ENCODE data around the gene CNOT11. TPM values are rescaled to one million over a fixed set of nuclear protein-coding genes. Genes with fewer than 3 reads are reported as not detected.

Gene CNOT11
- total and polyA plus RNA-seq, 2 of the 13 experiments (the other 11 are each of a cell fraction or from before 2014, with no cell fraction given) = 114 to 209 TPM

GRCh38 chr2:101308432-101309210 lies 55.9 kb downstream of the CNOT11 start, which contains the start of gene RNF149 (continued):
- no peak for TF ChIP-seq TRIM22 (IDR thresholded peaks at IDR 0.05)
- peak; percentile 66 for TF ChIP-seq KLF12 (CRISPR knock-in tag; IDR thresholded peaks at IDR 0.05; ENCODE audit: borderline replicate concordance)
- peak; percentile 93 for TF ChIP-seq HBP1 (CRISPR knock-in tag; IDR thresholded peaks at IDR 0.05; ENCODE audit: low read depth)
- peak; percentile 98; the same call in 1 of the 2 replicates for TF ChIP-seq CBX5 (CRISPR knock-in tag; IDR thresholded peaks at IDR 0.05; ENCODE audit: borderline replicate concordance)
- peak; percentile 95 for TF ChIP-seq ZNF781 (CRISPR knock-in tag; IDR thresholded peaks at IDR 0.05; ENCODE audit: borderline replicate concordance, not compliant biosample characterization)
- TF ChIP-seq SMAD3 (CRISPR knock-in tag; IDR thresholded peaks at IDR 0.05) = peak; percentile 84
- TF ChIP-seq ZNF775 (CRISPR knock-in tag; IDR thresholded peaks at IDR 0.05; ENCODE audit: borderline replicate concordance) = peak; percentile 93; the same call in 1 of the 2 replicates
- no peak; the same call in 1 of the 2 replicates for TF ChIP-seq ZNF280B (CRISPR knock-in tag; IDR thresholded peaks at IDR 0.05; ENCODE audit: borderline replicate concordance)
- peak; percentile 97 for TF ChIP-seq ZNF501 (CRISPR knock-in tag; IDR thresholded peaks at IDR 0.05)
- peak; percentile 72 for TF ChIP-seq FOSL2 (CRISPR knock-in tag; IDR thresholded peaks at IDR 0.05)
- TF ChIP-seq, protein P1, sequence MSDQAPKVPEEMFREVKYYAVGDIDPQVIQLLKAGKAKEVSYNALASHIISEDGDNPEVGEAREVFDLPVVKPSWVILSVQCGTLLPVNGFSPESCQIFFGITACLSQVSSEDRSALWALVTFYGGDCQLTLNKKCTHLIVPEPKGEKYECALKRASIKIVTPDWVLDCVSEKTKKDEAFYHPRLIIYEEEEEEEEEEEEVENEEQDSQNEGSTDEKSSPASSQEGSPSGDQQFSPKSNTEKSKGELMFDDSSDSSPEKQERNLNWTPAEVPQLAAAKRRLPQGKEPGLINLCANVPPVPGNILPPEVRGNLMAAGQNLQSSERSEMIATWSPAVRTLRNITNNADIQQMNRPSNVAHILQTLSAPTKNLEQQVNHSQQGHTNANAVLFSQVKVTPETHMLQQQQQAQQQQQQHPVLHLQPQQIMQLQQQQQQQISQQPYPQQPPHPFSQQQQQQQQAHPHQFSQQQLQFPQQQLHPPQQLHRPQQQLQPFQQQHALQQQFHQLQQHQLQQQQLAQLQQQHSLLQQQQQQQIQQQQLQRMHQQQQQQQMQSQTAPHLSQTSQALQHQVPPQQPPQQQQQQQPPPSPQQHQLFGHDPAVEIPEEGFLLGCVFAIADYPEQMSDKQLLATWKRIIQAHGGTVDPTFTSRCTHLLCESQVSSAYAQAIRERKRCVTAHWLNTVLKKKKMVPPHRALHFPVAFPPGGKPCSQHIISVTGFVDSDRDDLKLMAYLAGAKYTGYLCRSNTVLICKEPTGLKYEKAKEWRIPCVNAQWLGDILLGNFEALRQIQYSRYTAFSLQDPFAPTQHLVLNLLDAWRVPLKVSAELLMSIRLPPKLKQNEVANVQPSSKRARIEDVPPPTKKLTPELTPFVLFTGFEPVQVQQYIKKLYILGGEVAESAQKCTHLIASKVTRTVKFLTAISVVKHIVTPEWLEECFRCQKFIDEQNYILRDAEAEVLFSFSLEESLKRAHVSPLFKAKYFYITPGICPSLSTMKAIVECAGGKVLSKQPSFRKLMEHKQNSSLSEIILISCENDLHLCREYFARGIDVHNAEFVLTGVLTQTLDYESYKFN (CRISPR knock-in tag; conservative IDR thresholded peaks at IDR 0.05) = peak; percentile 88
- no peak for TF ChIP-seq ZNF75D (CRISPR knock-in tag; IDR thresholded peaks at IDR 0.05; ENCODE audit: borderline replicate concordance)
- TF ChIP-seq DPF2 (CRISPR knock-in tag; IDR thresholded peaks at IDR 0.05; ENCODE audit: borderline replicate concordance, low read depth) = peak; percentile 95
- no peak for TF ChIP-seq RFX1 (IDR thresholded peaks at IDR 0.05)
- peak; percentile 77 for TF ChIP-seq ZNF768 (CRISPR knock-in tag; IDR thresholded peaks at IDR 0.05)
- TF ChIP-seq ZNF331 (CRISPR knock-in tag; IDR thresholded peaks at IDR 0.05) = peak; percentile 94
- peak; percentile 92 for TF ChIP-seq REPIN1 (CRISPR knock-in tag; IDR thresholded peaks at IDR 0.05; ENCODE audit: borderline replicate concordance, low read depth)
- TF ChIP-seq CHCHD3 (CRISPR knock-in tag; IDR thresholded peaks at IDR 0.05) = no peak; the same call in 1 of the 2 replicates
- TF ChIP-seq PHF20 (CRISPR knock-in tag; IDR thresholded peaks at IDR 0.05) = no peak
- TF ChIP-seq ZNF703 (CRISPR knock-in tag; IDR thresholded peaks at IDR 0.05; ENCODE audit: borderline replicate concordance) = no peak; the same call in 1 of the 2 replicates
- no peak; the same call in 1 of the 2 replicates for TF ChIP-seq AKAP8 (CRISPR knock-in tag; IDR thresholded peaks at IDR 0.05)

Data from HepG2 (cell line).